HG02943 (cell line): ENCODE measurements around the gene NFATC1.

ENCODE experiments used
- ATAC-seq: cut with Tn5 transposase; IDR thresholded peaks from one replicate; pipeline ENCODE4 v1.9.1; 2021; ENCODE audit warnings: mild to moderate bottlenecking, low read depth, moderate library complexity; ENCODE audit not compliant: unreplicated experiment

Gene NFATC1

GRCh38 chr18:79483971-79484491 is 88.3 kb downstream of the NFATC1 start:
- no peak for ATAC-seq

GRCh38 chr18:79484661-79485621 is 89.2 kb downstream of the NFATC1 start:
- ATAC-seq: no peak

GRCh38 chr18:79485788-79486355 is 90.1 kb downstream of the NFATC1 start:
- ATAC-seq: no peak

- ATAC-seq: no peak
These were observed 90.8 kb downstream of the NFATC1 start for GRCh38 chr18:79486356-79487182.

GRCh38 chr18:79487183-79487800 is 91.6 kb downstream of the NFATC1 start:
- no peak for ATAC-seq

- no peak for ATAC-seq
These were observed 92.1 kb downstream of the NFATC1 start for GRCh38 chr18:79487801-79488201.

GRCh38 chr18:79488311-79489050 is 92.8 kb downstream of the NFATC1 start:
- ATAC-seq: no peak

- no peak for ATAC-seq
These were observed 93.5 kb downstream of the NFATC1 start for GRCh38 chr18:79489051-79489898.

- no peak for ATAC-seq
These were observed 94.3 kb downstream of the NFATC1 start for GRCh38 chr18:79489899-79490625.

- ATAC-seq: no peak
These were observed 94.9 kb downstream of the NFATC1 start for GRCh38 chr18:79490626-79491041.

GRCh38 chr18:79491081-79491551 is 95.4 kb downstream of the NFATC1 start:
- ATAC-seq: no peak

GRCh38 chr18:79493211-79493800 is 97.6 kb downstream of the NFATC1 start:
- ATAC-seq: no peak

GRCh38 chr18:79493801-79494211 is 98.1 kb downstream of the NFATC1 start:
- ATAC-seq: no peak

GRCh38 chr18:79494936-79495335 is 99.2 kb downstream of the NFATC1 start:
- ATAC-seq: no peak

- no peak for ATAC-seq
These were observed 99.9 kb downstream of the NFATC1 start for GRCh38 chr18:79495591-79496071.

- no peak for ATAC-seq
These were observed 100.7 kb downstream of the NFATC1 start for GRCh38 chr18:79496237-79496977.
